ENCODE results near the gene TAF11L2.

- TF ChIP-seq CTCF (IDR thresholded peaks at IDR 0.05), result no peak
- no peak for TF ChIP-seq POLR2A (IDR thresholded peaks at IDR 0.05)
Measured at GRCh38 chr5:17461793-17462192, 36.2 kb upstream of the TAF11L2 start.

All from esophagus squamous epithelium (tissue), 4 donors.